ENCODE data around the gene ARL16. TPM values are rescaled to one million over a fixed set of nuclear protein-coding genes. Genes with fewer than 3 reads are reported as not detected.

The ARL16 gene
- total RNA-seq, 4 donors from 2014 or later: 22.1 to 37.9 (median 34.3) TPM

DNA sequence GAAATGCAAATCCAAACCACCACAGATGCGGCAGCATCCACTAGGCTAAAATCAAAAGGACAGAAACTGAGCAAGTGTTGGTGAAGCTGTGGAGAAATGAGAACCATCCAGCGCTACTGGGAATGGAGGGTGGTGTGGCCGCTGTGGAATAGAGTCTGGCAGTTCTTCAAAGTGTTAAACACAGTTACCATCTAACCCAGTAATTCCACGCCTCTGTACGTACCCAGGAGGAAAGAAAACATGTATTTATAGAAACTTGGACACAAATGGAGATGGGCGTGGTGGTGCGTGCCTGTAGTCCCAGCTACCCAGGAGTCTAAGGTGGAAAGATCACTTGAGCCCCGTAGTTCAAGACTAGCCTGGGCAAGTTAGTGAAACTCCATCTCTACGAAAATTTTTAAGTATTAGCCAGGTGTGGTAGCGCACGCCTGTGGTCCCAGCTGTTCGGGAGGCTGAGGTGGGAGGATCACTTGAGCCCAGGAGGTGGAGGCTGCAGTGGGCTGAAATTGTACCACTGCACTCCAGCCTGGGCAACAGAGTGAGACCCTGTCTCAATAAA lies 40.1 kb upstream of the ARL16 start:
- 45 to 46% methylated on average over 12 of the region's 12 CpGs for WGBS, 2 donors
- no peak overlapping the region for H3K4me3 ChIP-seq
- H3K27ac ChIP-seq: no peak overlapping the region
- peaks cover 0 to 2% of the 10 kb centered on the region in 2 donors for H3K27me3 ChIP-seq
- TF ChIP-seq POLR2A (IDR thresholded peaks at IDR 0.05) (no peak), CTCF (IDR thresholded peaks at IDR 0.05) (no peak), EP300 (IDR thresholded peaks at IDR 0.05) (no peak)
- peaks cover 0 to 25% (median 7%) of the 10 kb centered on the region in 4 donors for H3K4me1 ChIP-seq
- no peaks in the 10 kb centered on the region for H3K9me3 ChIP-seq
- peaks cover 0 to 20% (median 0%) of the 10 kb centered on the region in 3 donors for H3K36me3 ChIP-seq
- no peak for DNase-seq (ENCODE audit: low spot score in 2 of 2)

- WGBS, 2 donors: 34 to 46% methylated on average over 9 to 10 of the region's 10 CpGs
- no peak for DNase-seq (ENCODE audit: low spot score in 2 of 2)
- Histone ChIP-seq H3K27ac (no peak overlapping the region), H3K27me3 (no peaks in the 10 kb centered on the region), H3K4me3 (no peak overlapping the region), H3K9me3 (no peaks in the 10 kb centered on the region), H3K4me1 (peaks cover 0 to 25% (median 7%) of the 10 kb centered on the region in 4 donors), H3K36me3 (peaks cover 0 to 33% (median 0%) of the 10 kb centered on the region in 3 donors)
- no peak for TF ChIP-seq POLR2A (IDR thresholded peaks at IDR 0.05)
- no peak for TF ChIP-seq EP300 (IDR thresholded peaks at IDR 0.05)
- TF ChIP-seq CTCF (IDR thresholded peaks at IDR 0.05): no peak
Observed at GRCh38 chr17:81722184-81723120, 38.9 kb upstream of the ARL16 start.

- H3K36me3 ChIP-seq: peaks cover 0 to 52% (median 0%) of the 10 kb centered on the region in 3 donors
- no peak overlapping the region for H3K27ac ChIP-seq
- TF ChIP-seq CTCF (IDR thresholded peaks at IDR 0.05) (no peak), POLR2A (IDR thresholded peaks at IDR 0.05) (no peak), EP300 (IDR thresholded peaks at IDR 0.05) (no peak)
- H3K9me3 ChIP-seq: no peaks in the 10 kb centered on the region
- peaks cover 0 to 25% (median 7%) of the 10 kb centered on the region in 4 donors for H3K4me1 ChIP-seq
- no peak for DNase-seq (ENCODE audit: low spot score in 2 of 2)
- no peaks in the 10 kb centered on the region for H3K27me3 ChIP-seq
- WGBS, 2 donors: 77 to 83% methylated on average over 23 to 29 of the region's 33 CpGs
- H3K4me3 ChIP-seq: no peak overlapping the region
Observed at GRCh38 chr17:81720267-81721071, 36.9 kb upstream of the ARL16 start.

- WGBS, 2 donors: 85 to 88% methylated on average over 33 of the region's 33 CpGs
- H3K36me3 ChIP-seq: peaks cover 0 to 61% (median 0%) of the 10 kb centered on the region in 3 donors
- no peaks in the 10 kb centered on the region for H3K27me3 ChIP-seq
- H3K4me1 ChIP-seq: peaks cover 0 to 34% (median 7%) of the 10 kb centered on the region in 4 donors
- no peak for TF ChIP-seq EP300 (IDR thresholded peaks at IDR 0.05)
- no peak for TF ChIP-seq POLR2A (IDR thresholded peaks at IDR 0.05)
- no peak for TF ChIP-seq CTCF (IDR thresholded peaks at IDR 0.05)
- DNase-seq (ENCODE audit: low spot score in 2 of 2): no peak
- H3K9me3 ChIP-seq: no peaks in the 10 kb centered on the region
- H3K27ac ChIP-seq: no peak overlapping the region
- H3K4me3 ChIP-seq: no peak overlapping the region
Observed at GRCh38 chr17:81719410-81720266, 36.0 kb upstream of the ARL16 start.

All from tibial nerve (tissue), 4 donors.